ENCODE results near the gene CBFA2T3. TPM values are rescaled to one million over a fixed set of nuclear protein-coding genes. Genes with fewer than 3 reads are reported as not detected.

CBFA2T3 gene
- total RNA-seq, 1 experiment from 2014 or later, result 2.9 TPM

- H3K4ac ChIP-seq (ENCODE audit: low read depth, low read length), result no peak overlapping the region
- Mint-ChIP-seq H3K4me3 (no peak overlapping the region), H3K9me3 (no peaks in the 10 kb centered on the region; a peak in 1 of 5 replicates), H3K27ac (no peak overlapping the region), H3K27me3 (ENCODE audit: low read depth) (no peaks in the 10 kb centered on the region), H3K4me1 (peaks cover 4 to 6% of the 10 kb centered on the region in 2 experiments), H3K36me3 (ENCODE audit: insufficient read depth in 1 of 3, low read depth in 3 of 3) (peaks cover 19 to 29% (median 22%) of the 10 kb centered on the region in 3 experiments)
- H3K9ac ChIP-seq (ENCODE audit: extremely low read depth, insufficient read length, low read length), result no peak overlapping the region
- H2BK12ac ChIP-seq (ENCODE audit: insufficient read length, low read depth, low read length), result no peak overlapping the region
- no peak overlapping the region for H3K23ac ChIP-seq (ENCODE audit: insufficient read length, low read depth, low read length)
- WGBS (ENCODE audit: extremely low coverage, insufficient read length, low lambda C conversion rate), result no CpG with 5 or more reads among the region's 19 CpGs
- no peak overlapping the region for H4K91ac ChIP-seq (ENCODE audit: insufficient read length, low read depth, low read length)
- no peak for TF ChIP-seq CTCF (conservative IDR thresholded peaks at IDR 0.05)
- no peaks in the 10 kb centered on the region for H4K20me1 ChIP-seq (ENCODE audit: control insufficient read depth, insufficient read depth, insufficient read length)
- no peaks in the 10 kb centered on the region for H3K79me1 ChIP-seq (ENCODE audit: insufficient read depth, low read depth, low read length, poor library complexity, severe bottlenecking)
- no peak overlapping the region for H2BK15ac ChIP-seq (ENCODE audit: low read depth, low read length)
- H2AFZ ChIP-seq (ENCODE audit: low read length), result no peak overlapping the region
- no peaks in the 10 kb centered on the region for H3K79me2 ChIP-seq (ENCODE audit: insufficient read depth, low read length)
- H3T11ph ChIP-seq (ENCODE audit: low read length), result no peak overlapping the region
- no peak overlapping the region for H3K4me2 ChIP-seq (ENCODE audit: insufficient read depth, insufficient read length, low read length)
- no peak overlapping the region for H2BK120ac ChIP-seq (ENCODE audit: low read depth, low read length, poor library complexity, severe bottlenecking)
- DNase-seq, result no peak
- peaks cover 5% of the 10 kb centered on the region for H3K23me2 ChIP-seq (ENCODE audit: insufficient read length, low read depth, low read length, poor library complexity, severe bottlenecking)
- H3K18ac ChIP-seq (ENCODE audit: insufficient read length, low read depth, low read length), result no peak overlapping the region
- H2BK5ac ChIP-seq (ENCODE audit: insufficient read length, low read length), result no peak overlapping the region
- H3K27ac ChIP-seq (ENCODE audit: insufficient read length, low read depth, low read length), result no peak overlapping the region
- no peak overlapping the region for H2BK20ac ChIP-seq (ENCODE audit: low read depth, low read length, poor library complexity, severe bottlenecking)
- no peaks in the 10 kb centered on the region for H3K27me3 ChIP-seq (ENCODE audit: insufficient read depth, low read length)
- H3K56ac ChIP-seq (ENCODE audit: insufficient read length, low read depth, low read length), result no peak overlapping the region
- H2AK5ac ChIP-seq (ENCODE audit: insufficient read length, low read length), result no peak overlapping the region
- no peaks in the 10 kb centered on the region for H3K4me1 ChIP-seq (ENCODE audit: insufficient read depth, low read length)
- H3K9me3 ChIP-seq (ENCODE audit: control insufficient read depth, low read depth, low read length), result no peaks in the 10 kb centered on the region
- H3K14ac ChIP-seq (ENCODE audit: insufficient read depth, low read length), result no peak overlapping the region
- no peak overlapping the region for H4K8ac ChIP-seq (replicated peaks; ENCODE audit: insufficient read length, low read depth, low read length)
- H4K5ac ChIP-seq (ENCODE audit: insufficient read length, low read depth, low read length), result no peak overlapping the region
These were observed 115.6 kb downstream of the CBFA2T3 start for GRCh38 chr16:88861359-88861758.

Data from H9 (cell line).